ENCODE measurements around the gene SRP54. TPM values are rescaled to one million over a fixed set of nuclear protein-coding genes. Genes with fewer than 3 reads are reported as not detected.

Gene SRP54
- total and polyA plus RNA-seq, 2 of the 13 experiments (the other 11 are each of a cell fraction or from before 2014, with no cell fraction given): 42.2 to 207 TPM

GRCh38 chr14:34983148-34983760 is 462 bp downstream of the SRP54 start (continued):
- TF ChIP-seq NR2F1 (CRISPR knock-in tag; IDR thresholded peaks at IDR 0.05) (0 out of 4 replicates have a peak, but pooled peaks of 1 of the 2 experiments have one; percentile 2), HOXD1 (CRISPR knock-in tag; IDR thresholded peaks at IDR 0.05) (peak; percentile 91; the same call in 1 of the 2 replicates), SMARCC2 (IDR thresholded peaks at IDR 0.05) (no peak), ZNF224 (CRISPR knock-in tag; IDR thresholded peaks at IDR 0.05) (peak; percentile 99), ZNF788 (CRISPR knock-in tag; IDR thresholded peaks at IDR 0.05; ENCODE audit: borderline replicate concordance) (peak; percentile 13; the same call in 1 of the 2 replicates), HNF4A (CRISPR knock-in tag; IDR thresholded peaks at IDR 0.05) (no peak), FIP1L1 (IDR thresholded peaks at IDR 0.05; ENCODE audit: borderline replicate concordance, insufficient read depth, low read depth, low read length) (0 out of 2 replicates have a peak, but pooled peaks have one; percentile 39), GTF2F1 (IDR thresholded peaks at IDR 0.05; ENCODE audit: low read length) (no peak), REPIN1 (CRISPR knock-in tag; IDR thresholded peaks at IDR 0.05; ENCODE audit: borderline replicate concordance, low read depth) (0 out of 2 replicates have a peak, but pooled peaks have one; percentile 13), ARID2 (CRISPR knock-in tag; IDR thresholded peaks at IDR 0.05; ENCODE audit: borderline replicate concordance) (peak; percentile 77; the same call in 1 of the 2 replicates), ZBTB42 (CRISPR knock-in tag; IDR thresholded peaks at IDR 0.05) (0 out of 2 replicates have a peak, but pooled peaks have one; percentile 2), PHF8 (CRISPR knock-in tag; IDR thresholded peaks at IDR 0.05) (0 out of 2 replicates have a peak, but pooled peaks have one; percentile 5), ZFP62 (CRISPR knock-in tag; IDR thresholded peaks at IDR 0.05) (no peak), ZNF564 (CRISPR knock-in tag; IDR thresholded peaks at IDR 0.05) (peak; percentile 14; the same call in 1 of the 2 replicates), HIVEP1 (CRISPR knock-in tag; IDR thresholded peaks at IDR 0.05) (0 out of 2 replicates have a peak, but pooled peaks have one; percentile 21), ZNF691 (CRISPR knock-in tag; IDR thresholded peaks at IDR 0.05; ENCODE audit: borderline replicate concordance, low read depth) (0 out of 2 replicates have a peak, but pooled peaks have one; percentile 10), CC2D1A (CRISPR knock-in tag; IDR thresholded peaks at IDR 0.05) (peak; percentile 66; the same call in 1 of the 2 replicates), BRF2 (CRISPR knock-in tag; IDR thresholded peaks at IDR 0.05) (no peak; the same call in 1 of the 2 replicates), BCL6 (CRISPR knock-in tag; IDR thresholded peaks at IDR 0.05) (no peak)
- TF ChIP-seq, protein P1, sequence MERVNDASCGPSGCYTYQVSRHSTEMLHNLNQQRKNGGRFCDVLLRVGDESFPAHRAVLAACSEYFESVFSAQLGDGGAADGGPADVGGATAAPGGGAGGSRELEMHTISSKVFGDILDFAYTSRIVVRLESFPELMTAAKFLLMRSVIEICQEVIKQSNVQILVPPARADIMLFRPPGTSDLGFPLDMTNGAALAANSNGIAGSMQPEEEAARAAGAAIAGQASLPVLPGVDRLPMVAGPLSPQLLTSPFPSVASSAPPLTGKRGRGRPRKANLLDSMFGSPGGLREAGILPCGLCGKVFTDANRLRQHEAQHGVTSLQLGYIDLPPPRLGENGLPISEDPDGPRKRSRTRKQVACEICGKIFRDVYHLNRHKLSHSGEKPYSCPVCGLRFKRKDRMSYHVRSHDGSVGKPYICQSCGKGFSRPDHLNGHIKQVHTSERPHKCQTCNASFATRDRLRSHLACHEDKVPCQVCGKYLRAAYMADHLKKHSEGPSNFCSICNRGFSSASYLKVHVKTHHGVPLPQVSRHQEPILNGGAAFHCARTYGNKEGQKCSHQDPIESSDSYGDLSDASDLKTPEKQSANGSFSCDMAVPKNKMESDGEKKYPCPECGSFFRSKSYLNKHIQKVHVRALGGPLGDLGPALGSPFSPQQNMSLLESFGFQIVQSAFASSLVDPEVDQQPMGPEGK (CRISPR knock-in tag; IDR thresholded peaks at IDR 0.05): peak; percentile 27; the same call in 1 of the 2 replicates
- TF ChIP-seq, protein P2, sequence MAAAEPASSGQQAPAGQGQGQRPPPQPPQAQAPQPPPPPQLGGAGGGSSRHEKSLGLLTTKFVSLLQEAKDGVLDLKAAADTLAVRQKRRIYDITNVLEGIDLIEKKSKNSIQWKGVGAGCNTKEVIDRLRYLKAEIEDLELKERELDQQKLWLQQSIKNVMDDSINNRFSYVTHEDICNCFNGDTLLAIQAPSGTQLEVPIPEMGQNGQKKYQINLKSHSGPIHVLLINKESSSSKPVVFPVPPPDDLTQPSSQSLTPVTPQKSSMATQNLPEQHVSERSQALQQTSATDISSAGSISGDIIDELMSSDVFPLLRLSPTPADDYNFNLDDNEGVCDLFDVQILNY (CRISPR knock-in tag; conservative IDR thresholded peaks at IDR 0.05): peak; percentile 70; the same call in 1 of the 2 replicates
- TF ChIP-seq, protein P3, sequence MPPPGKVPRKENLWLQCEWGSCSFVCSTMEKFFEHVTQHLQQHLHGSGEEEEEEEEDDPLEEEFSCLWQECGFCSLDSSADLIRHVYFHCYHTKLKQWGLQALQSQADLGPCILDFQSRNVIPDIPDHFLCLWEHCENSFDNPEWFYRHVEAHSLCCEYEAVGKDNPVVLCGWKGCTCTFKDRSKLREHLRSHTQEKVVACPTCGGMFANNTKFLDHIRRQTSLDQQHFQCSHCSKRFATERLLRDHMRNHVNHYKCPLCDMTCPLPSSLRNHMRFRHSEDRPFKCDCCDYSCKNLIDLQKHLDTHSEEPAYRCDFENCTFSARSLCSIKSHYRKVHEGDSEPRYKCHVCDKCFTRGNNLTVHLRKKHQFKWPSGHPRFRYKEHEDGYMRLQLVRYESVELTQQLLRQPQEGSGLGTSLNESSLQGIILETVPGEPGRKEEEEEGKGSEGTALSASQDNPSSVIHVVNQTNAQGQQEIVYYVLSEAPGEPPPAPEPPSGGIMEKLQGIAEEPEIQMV (CRISPR knock-in tag; IDR thresholded peaks at IDR 0.05; ENCODE audit: low read depth): no peak
